Peyer's patch (tissue), 4 donors: ENCODE data around the gene KCTD10.

ENCODE experiments used
- CTCF ChIP-seq, 6 experiments: fragments of 450-650 bp in 4 of 6; fragments of 200-600 bp in 2 of 6; sonication (generic) in 1 of 6; IDR thresholded peaks; one replicate each; pipeline ENCODE4 v1.5.1; 2017 to 2019; ENCODE audit warnings: antibody characterized with exemption in 6 of 6, mild to moderate bottlenecking in 3 of 6, moderate library complexity in 1 of 6
- POLR2A ChIP-seq, 2 donors: fragments of 450-650 bp; IDR thresholded peaks; one replicate each; pipeline ENCODE4 v1.5.1; 2017; ENCODE audit warnings: antibody characterized with exemption in 2 of 2, mild to moderate bottlenecking in 2 of 2, moderate library complexity in 2 of 2

GRCh38 chr12:109436188-109436560 lies 40.9 kb downstream of the KCTD10 start:
- TF ChIP-seq CTCF (IDR thresholded peaks at IDR 0.05): no peak
- TF ChIP-seq POLR2A (IDR thresholded peaks at IDR 0.05): no peak
